HepG2 (cell line): ENCODE results near the gene ARSB. TPM values are rescaled to one million over a fixed set of nuclear protein-coding genes. Genes with fewer than 3 reads are reported as not detected.
A peak's percentile ranks its signal among the peaks of the same experiment; 100 is the strongest.

Experiments
- ELF4 ChIP-seq: sonication (generic); formaldehyde crosslinking; IDR thresholded peaks from 2 replicates; pipeline ENCODE4 v1.5.0; 2020; ENCODE audit warnings: missing genetic modification reagents, mild to moderate bottlenecking, moderate library complexity, borderline replicate concordance
- FIP1L1 ChIP-seq: fragments of 200-400 bp; formaldehyde crosslinking; IDR thresholded peaks from 2 replicates; pipeline ENCODE4 v1.6.1; 2018; ENCODE audit warnings: low read depth, mild to moderate bottlenecking, low read length, moderate library complexity, borderline replicate concordance; ENCODE audit not compliant: insufficient read depth
- JARID2 ChIP-seq: sonication (generic); formaldehyde crosslinking; IDR thresholded peaks from 2 replicates; pipeline ENCODE4 v1.8.1; 2023; ENCODE audit warnings: missing genetic modification reagents, inconsistent platforms; ENCODE audit not compliant: insufficient replicate concordance
- PHF8 ChIP-seq: sonication (generic); formaldehyde crosslinking; IDR thresholded peaks from 2 replicates; pipeline ENCODE4 v1.5.0; 2020; ENCODE audit warnings: missing genetic modification reagents
- RORA ChIP-seq: sonication (generic); formaldehyde crosslinking; IDR thresholded peaks from 2 replicates; pipeline ENCODE4 v1.5.0; 2020; ENCODE audit warnings: mild to moderate bottlenecking, missing genetic modification reagents, moderate library complexity
- SAFB2 ChIP-seq: sonication (generic); formaldehyde crosslinking; IDR thresholded peaks from 2 replicates; pipeline ENCODE4 v1.5.1; 2020; ENCODE audit warnings: missing genetic modification reagents, low read depth, mild to moderate bottlenecking, borderline replicate concordance
- SAP130 ChIP-seq: IDR thresholded peaks from 2 replicates; pipeline ENCODE4 v1.6.1; 2016; ENCODE audit warnings: low read depth
- SCMH1 ChIP-seq: sonication (generic); formaldehyde crosslinking; IDR thresholded peaks from 2 replicates; pipeline ENCODE4 v1.9.0; 2021; ENCODE audit warnings: missing genetic modification reagents, mild to moderate bottlenecking, borderline replicate concordance
- TBX2 ChIP-seq: sonication (generic); formaldehyde crosslinking; IDR thresholded peaks from 2 replicates; pipeline ENCODE4 v1.5.0; 2020; ENCODE audit warnings: missing genetic modification reagents, mild to moderate bottlenecking, borderline replicate concordance
- ZNF552 ChIP-seq: sonication (generic); formaldehyde crosslinking; IDR thresholded peaks from 2 replicates; pipeline ENCODE4 v1.9.0; 2022; ENCODE audit warnings: missing genetic modification reagents, mild to moderate bottlenecking, borderline replicate concordance
- ZNF709 ChIP-seq: sonication (generic); formaldehyde crosslinking; IDR thresholded peaks from 2 replicates; pipeline ENCODE4 v1.5.0; 2020; ENCODE audit warnings: mild to moderate bottlenecking, missing genetic modification reagents
- ZNF75D ChIP-seq: sonication (generic); formaldehyde crosslinking; IDR thresholded peaks from 2 replicates; pipeline ENCODE4 v1.8.1; 2023; ENCODE audit warnings: missing genetic modification reagents, mild to moderate bottlenecking, borderline replicate concordance
- ZNF780A ChIP-seq: sonication (generic); formaldehyde crosslinking; IDR thresholded peaks from 2 replicates; pipeline ENCODE4 v1.8.0; 2022; ENCODE audit warnings: mild to moderate bottlenecking, missing genetic modification reagents, moderate library complexity
- polyA plus RNA-seq, 8 experiments: library from polyadenylated mRNA; depleted of rRNA in 3 of 8; stranded (reverse) in 7 of 8; unstranded in 1 of 8; fragments of >200 nt; fragmentation: Illumina TruSeq in 4 of 8; extraction: Trizol in 4 of 8; gene quantifications; 2 replicates each; pipeline versions ENCODE4 v1.2.1 to v1.2.3, GENCODE V29; 2011 to 2016; ENCODE audit warnings: low read depth in 4 of 8, missing spikeins in 1 of 8, mixed read lengths in 1 of 8; ENCODE audit not compliant: insufficient read depth in 1 of 8
- total RNA-seq, 5 experiments: library from RNA; depleted of rRNA; stranded (reverse); fragments of >200 nt; fragmentation: Illumina TruSeq; extraction: Trizol; gene quantifications; 2 replicates each; pipeline ENCODE4 v1.2.3, GENCODE V29; 2016; ENCODE audit warnings: low read depth in 1 of 5
- TF ChIP-seq, protein P1 (sequence below): sonication (generic); formaldehyde crosslinking; conservative IDR thresholded peaks from 2 replicates; pipeline ENCODE4 v1.8.1; 2023; ENCODE audit warnings: missing genetic modification reagents
- TF ChIP-seq, protein P2 (sequence below): sonication (generic); formaldehyde crosslinking; IDR thresholded peaks from 2 replicates; pipeline ENCODE4 v1.4.0; 2020; ENCODE audit warnings: missing genetic modification reagents, mild to moderate bottlenecking, borderline replicate concordance
- TF ChIP-seq, protein P3 (sequence below): sonication (generic); formaldehyde crosslinking; IDR thresholded peaks from 2 replicates; pipeline ENCODE4 v1.4.0; 2020; ENCODE audit warnings: missing genetic modification reagents
- TF ChIP-seq, protein P4 (sequence below): sonication (generic); formaldehyde crosslinking; IDR thresholded peaks from 2 replicates; pipeline ENCODE4 v1.4.0; 2020; ENCODE audit warnings: low read depth, mild to moderate bottlenecking, missing genetic modification reagents
- TF ChIP-seq, protein P5 (sequence below): sonication (generic); formaldehyde crosslinking; IDR thresholded peaks from 2 replicates; pipeline ENCODE4 v1.4.0; 2020; ENCODE audit warnings: missing genetic modification reagents
- TF ChIP-seq, protein P6 (sequence below): sonication (generic); formaldehyde crosslinking; conservative IDR thresholded peaks from 2 replicates; pipeline ENCODE4 v1.8.0; 2022; ENCODE audit warnings: low read depth, missing genetic modification reagents

ARSB gene
- total and polyA plus RNA-seq, 2 of the 13 experiments (the other 11 are each of a cell fraction or from before 2014, with no cell fraction given): 52.6 to 66.4 TPM

DNA sequence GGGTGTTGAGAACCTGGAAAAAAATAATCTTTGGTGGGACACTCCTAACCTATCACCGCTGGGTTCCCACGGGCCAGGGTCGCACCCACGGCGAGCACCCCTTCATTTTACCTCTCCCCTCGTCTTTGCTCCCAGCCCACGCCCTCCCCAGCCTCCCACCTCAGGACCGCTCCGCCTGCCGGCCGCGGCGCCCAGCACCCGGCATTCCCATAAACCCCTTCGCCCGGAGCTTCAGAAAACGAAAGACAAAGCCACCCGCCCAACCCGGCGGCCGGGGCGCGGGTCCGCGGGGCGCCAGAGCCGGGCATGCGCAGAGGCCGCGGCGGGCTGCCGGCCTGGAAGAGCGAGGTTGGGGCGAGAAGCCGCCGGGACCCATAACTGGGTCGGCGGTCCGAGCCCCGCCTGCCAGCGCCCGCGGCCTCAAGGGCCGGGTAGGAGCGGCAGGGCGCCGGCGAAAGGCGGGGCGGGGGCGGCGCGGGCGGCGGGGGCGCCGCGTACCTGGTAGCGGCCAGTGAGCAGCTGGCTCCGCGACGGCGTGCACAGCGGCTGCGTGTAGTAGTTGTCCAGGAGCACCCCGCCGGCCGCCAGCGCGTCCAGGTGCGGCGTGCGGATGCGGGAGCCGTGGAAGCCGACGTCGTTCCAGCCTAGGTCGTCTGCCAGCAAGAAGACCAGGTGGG, 533 bp downstream of the ARSB start (continued):
- no peak for TF ChIP-seq ZNF75D (CRISPR knock-in tag)
- TF ChIP-seq ELF4 (CRISPR knock-in tag): no peak
- TF ChIP-seq SCMH1 (CRISPR knock-in tag): no peak
- TF ChIP-seq SAP130 (CRISPR knock-in tag): peak; percentile 78
- TF ChIP-seq FIP1L1: no peak
- TF ChIP-seq, protein P1, sequence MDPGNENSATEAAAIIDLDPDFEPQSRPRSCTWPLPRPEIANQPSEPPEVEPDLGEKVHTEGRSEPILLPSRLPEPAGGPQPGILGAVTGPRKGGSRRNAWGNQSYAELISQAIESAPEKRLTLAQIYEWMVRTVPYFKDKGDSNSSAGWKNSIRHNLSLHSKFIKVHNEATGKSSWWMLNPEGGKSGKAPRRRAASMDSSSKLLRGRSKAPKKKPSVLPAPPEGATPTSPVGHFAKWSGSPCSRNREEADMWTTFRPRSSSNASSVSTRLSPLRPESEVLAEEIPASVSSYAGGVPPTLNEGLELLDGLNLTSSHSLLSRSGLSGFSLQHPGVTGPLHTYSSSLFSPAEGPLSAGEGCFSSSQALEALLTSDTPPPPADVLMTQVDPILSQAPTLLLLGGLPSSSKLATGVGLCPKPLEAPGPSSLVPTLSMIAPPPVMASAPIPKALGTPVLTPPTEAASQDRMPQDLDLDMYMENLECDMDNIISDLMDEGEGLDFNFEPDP: no peak
- TF ChIP-seq, protein P2, sequence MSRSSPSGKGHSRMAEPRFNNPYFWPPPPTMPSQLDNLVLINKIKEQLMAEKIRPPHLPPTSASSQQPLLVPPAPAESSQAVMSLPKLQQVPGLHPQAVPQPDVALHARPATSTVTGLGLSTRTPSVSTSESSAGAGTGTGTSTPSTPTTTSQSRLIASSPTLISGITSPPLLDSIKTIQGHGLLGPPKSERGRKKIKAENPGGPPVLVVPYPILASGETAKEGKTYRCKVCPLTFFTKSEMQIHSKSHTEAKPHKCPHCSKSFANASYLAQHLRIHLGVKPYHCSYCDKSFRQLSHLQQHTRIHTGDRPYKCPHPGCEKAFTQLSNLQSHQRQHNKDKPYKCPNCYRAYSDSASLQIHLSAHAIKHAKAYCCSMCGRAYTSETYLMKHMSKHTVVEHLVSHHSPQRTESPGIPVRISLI (CRISPR knock-in tag): peak; percentile 35; the same call in 1 of the 2 replicates
- TF ChIP-seq, protein P3, sequence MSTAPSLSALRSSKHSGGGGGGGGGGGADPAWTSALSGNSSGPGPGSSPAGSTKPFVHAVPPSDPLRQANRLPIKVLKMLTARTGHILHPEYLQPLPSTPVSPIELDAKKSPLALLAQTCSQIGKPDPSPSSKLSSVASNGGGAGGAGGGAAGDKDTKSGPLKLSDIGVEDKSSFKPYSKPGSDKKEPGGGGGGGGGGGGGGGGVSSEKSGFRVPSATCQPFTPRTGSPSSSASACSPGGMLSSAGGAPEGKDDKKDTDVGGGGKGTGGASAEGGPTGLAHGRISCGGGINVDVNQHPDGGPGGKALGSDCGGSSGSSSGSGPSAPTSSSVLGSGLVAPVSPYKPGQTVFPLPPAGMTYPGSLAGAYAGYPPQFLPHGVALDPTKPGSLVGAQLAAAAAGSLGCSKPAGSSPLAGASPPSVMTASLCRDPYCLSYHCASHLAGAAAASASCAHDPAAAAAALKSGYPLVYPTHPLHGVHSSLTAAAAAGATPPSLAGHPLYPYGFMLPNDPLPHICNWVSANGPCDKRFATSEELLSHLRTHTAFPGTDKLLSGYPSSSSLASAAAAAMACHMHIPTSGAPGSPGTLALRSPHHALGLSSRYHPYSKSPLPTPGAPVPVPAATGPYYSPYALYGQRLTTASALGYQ (CRISPR knock-in tag): no peak
- TF ChIP-seq SAFB2 (CRISPR knock-in tag): peak; percentile 36; the same call in 1 of the 2 replicates
- peak; percentile 49; the same call in 1 of the 2 replicates for TF ChIP-seq PHF8 (CRISPR knock-in tag)
- TF ChIP-seq ZNF552 (CRISPR knock-in tag): no peak
- TF ChIP-seq, protein P4, sequence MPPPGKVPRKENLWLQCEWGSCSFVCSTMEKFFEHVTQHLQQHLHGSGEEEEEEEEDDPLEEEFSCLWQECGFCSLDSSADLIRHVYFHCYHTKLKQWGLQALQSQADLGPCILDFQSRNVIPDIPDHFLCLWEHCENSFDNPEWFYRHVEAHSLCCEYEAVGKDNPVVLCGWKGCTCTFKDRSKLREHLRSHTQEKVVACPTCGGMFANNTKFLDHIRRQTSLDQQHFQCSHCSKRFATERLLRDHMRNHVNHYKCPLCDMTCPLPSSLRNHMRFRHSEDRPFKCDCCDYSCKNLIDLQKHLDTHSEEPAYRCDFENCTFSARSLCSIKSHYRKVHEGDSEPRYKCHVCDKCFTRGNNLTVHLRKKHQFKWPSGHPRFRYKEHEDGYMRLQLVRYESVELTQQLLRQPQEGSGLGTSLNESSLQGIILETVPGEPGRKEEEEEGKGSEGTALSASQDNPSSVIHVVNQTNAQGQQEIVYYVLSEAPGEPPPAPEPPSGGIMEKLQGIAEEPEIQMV (CRISPR knock-in tag): peak; percentile 28; the same call in 1 of the 2 replicates
- TF ChIP-seq, protein P5, sequence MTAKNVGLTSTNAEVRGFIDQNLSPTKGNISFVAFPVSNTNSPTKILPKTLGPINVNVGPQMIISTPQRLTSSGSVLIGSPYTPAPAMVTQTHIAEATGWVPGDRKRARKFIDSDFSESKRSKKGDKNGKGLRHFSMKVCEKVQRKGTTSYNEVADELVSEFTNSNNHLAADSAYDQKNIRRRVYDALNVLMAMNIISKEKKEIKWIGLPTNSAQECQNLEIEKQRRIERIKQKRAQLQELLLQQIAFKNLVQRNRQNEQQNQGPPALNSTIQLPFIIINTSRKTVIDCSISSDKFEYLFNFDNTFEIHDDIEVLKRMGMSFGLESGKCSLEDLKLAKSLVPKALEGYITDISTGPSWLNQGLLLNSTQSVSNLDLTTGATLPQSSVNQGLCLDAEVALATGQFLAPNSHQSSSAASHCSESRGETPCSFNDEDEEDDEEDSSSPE (CRISPR knock-in tag): peak; percentile 27; the same call in 1 of the 2 replicates
- TF ChIP-seq, protein P6, sequence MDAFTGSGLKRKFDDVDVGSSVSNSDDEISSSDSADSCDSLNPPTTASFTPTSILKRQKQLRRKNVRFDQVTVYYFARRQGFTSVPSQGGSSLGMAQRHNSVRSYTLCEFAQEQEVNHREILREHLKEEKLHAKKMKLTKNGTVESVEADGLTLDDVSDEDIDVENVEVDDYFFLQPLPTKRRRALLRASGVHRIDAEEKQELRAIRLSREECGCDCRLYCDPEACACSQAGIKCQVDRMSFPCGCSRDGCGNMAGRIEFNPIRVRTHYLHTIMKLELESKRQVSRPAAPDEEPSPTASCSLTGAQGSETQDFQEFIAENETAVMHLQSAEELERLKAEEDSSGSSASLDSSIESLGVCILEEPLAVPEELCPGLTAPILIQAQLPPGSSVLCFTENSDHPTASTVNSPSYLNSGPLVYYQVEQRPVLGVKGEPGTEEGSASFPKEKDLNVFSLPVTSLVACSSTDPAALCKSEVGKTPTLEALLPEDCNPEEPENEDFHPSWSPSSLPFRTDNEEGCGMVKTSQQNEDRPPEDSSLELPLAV (CRISPR knock-in tag): no peak
- no peak for TF ChIP-seq JARID2 (CRISPR knock-in tag)
- peak; percentile 44; the same call in 1 of the 2 replicates for TF ChIP-seq TBX2 (CRISPR knock-in tag)
- no peak for TF ChIP-seq RORA
- 0 out of 2 replicates have a peak, but pooled peaks have one; percentile 9 for TF ChIP-seq ZNF780A (CRISPR knock-in tag)
- peak; percentile 83; the same call in 1 of the 2 replicates for TF ChIP-seq ZNF709 (CRISPR knock-in tag)
